Fibroblast of lung (primary cell): ENCODE data around the gene RRM1.

ENCODE experiments used
- EZH2 ChIP-seq: IDR thresholded peaks from 2 replicates; pipeline ENCODE4 v1.5.1; 2012; ENCODE audit warnings: low read length, control low read depth, mild to moderate bottlenecking; ENCODE audit errors: missing control alignments
- TF ChIP-seq, protein P1 (sequence below), 2 donors: IDR thresholded peaks in 1 of 2; conservative IDR thresholded peaks in 1 of 2; 1 replicate in 1 of 2; 2 replicates in 1 of 2; pipeline ENCODE4 v1.5.1; 2011 to 2012; ENCODE audit warnings: low read length in 2 of 2, control low read depth in 1 of 2, inconsistent platforms in 1 of 2, low read depth in 1 of 2, mild to moderate bottlenecking in 1 of 2

DNA sequence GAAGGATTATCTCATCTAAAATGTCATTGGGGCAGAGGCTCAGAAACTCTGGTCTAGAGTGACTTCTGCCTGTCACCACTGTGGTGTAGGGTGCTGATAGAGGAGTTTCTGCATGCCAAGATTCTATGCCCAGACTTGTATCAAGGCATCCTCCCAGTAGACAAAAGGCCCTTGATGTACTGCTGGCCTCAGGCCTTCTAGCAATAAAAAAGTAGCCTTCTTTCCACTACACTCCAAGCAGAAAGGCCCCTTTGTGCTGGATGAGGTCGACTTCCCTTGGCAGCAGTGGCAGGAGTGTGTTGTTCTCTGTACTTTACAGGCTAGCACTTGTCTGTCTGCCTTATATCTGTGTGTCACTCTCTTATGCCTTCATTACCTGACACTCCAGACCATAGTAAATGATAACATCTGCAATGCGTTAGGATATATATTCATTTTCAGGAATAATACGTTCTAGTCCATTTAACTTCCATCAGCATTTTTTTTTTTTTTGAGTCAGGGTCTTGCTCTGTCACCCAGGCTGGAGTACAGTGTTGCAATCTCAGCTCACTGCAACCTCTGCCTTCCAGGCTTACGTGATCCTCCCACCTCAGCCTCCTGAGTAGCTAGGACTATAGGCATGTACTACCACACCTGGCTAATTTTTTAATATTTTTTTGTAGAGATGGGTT, 49.5 kb upstream of the RRM1 start:
- no peak for TF ChIP-seq EZH2
- TF ChIP-seq, protein P1, sequence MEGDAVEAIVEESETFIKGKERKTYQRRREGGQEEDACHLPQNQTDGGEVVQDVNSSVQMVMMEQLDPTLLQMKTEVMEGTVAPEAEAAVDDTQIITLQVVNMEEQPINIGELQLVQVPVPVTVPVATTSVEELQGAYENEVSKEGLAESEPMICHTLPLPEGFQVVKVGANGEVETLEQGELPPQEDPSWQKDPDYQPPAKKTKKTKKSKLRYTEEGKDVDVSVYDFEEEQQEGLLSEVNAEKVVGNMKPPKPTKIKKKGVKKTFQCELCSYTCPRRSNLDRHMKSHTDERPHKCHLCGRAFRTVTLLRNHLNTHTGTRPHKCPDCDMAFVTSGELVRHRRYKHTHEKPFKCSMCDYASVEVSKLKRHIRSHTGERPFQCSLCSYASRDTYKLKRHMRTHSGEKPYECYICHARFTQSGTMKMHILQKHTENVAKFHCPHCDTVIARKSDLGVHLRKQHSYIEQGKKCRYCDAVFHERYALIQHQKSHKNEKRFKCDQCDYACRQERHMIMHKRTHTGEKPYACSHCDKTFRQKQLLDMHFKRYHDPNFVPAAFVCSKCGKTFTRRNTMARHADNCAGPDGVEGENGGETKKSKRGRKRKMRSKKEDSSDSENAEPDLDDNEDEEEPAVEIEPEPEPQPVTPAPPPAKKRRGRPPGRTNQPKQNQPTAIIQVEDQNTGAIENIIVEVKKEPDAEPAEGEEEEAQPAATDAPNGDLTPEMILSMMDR (conservative IDR thresholded peaks at IDR 0.05 in 1 of 2, IDR thresholded peaks at IDR 0.05 in 1 of 2; ENCODE audit: low read depth in 1 of 2, low read length in 2 of 2): no peak
